NCI-H2227 treated with DMSO at 0.1 percent for 48 hours (cell line): ENCODE data around the gene PHF11.
"Not testable (repeated sequence)": the region's sequence is repeated elsewhere in the genome, so short reads cannot be mapped to it uniquely, and the experiment has no call there.

Experiments used
- DNase-seq: peaks from one replicate; lab custom pipeline; 2025; lab: John Stamatoyannopoulos, UW

Gene PHF11

GRCh38 chr13:49495783-49496762 is at the start of gene PHF11:
TSS of gene PHF11 (plus strand) at chr13:49495953. CDS start at chr13:49496002, 49 bp downstream.
- no peak for DNase-seq

GRCh38 chr13:49446473-49446872 is 49.3 kb upstream of the PHF11 start:
- DNase-seq, result no peak

- no peak for DNase-seq
Measured at GRCh38 chr13:49448753-49449152, 47.0 kb upstream of the PHF11 start.

- DNase-seq, result no peak
Measured at GRCh38 chr13:49450105-49450819, 45.5 kb upstream of the PHF11 start.

GRCh38 chr13:49452725-49453457 is 42.9 kb upstream of the PHF11 start:
- no peak for DNase-seq

- no peak for DNase-seq
Measured at GRCh38 chr13:49453465-49453864, 42.3 kb upstream of the PHF11 start.

GRCh38 chr13:49454388-49455006 is 41.3 kb upstream of the PHF11 start:
- DNase-seq, result no peak

GRCh38 chr13:49455007-49455398 is 40.8 kb upstream of the PHF11 start:
- no peak for DNase-seq

GRCh38 chr13:49456156-49456555 is 39.6 kb upstream of the PHF11 start:
- DNase-seq, result no peak

- DNase-seq, result no peak
Measured at GRCh38 chr13:49457221-49457620, 38.5 kb upstream of the PHF11 start.

- DNase-seq, result no peak
Measured at GRCh38 chr13:49459580-49459979, 36.2 kb upstream of the PHF11 start.

- no peak for DNase-seq
Measured at GRCh38 chr13:49464085-49464484, 31.7 kb upstream of the PHF11 start.

GRCh38 chr13:49464621-49465325 is 31.0 kb upstream of the PHF11 start:
- no peak for DNase-seq

- no peak for DNase-seq
Measured at GRCh38 chr13:49466292-49466838, 29.4 kb upstream of the PHF11 start.

- no peak for DNase-seq
Measured at GRCh38 chr13:49472186-49472585, 23.6 kb upstream of the PHF11 start.

GRCh38 chr13:49476529-49476928 is 19.2 kb upstream of the PHF11 start:
- no peak for DNase-seq

GRCh38 chr13:49481788-49482187 is 14.0 kb upstream of the PHF11 start:
- no peak for DNase-seq

- DNase-seq, result no peak
Measured at GRCh38 chr13:49488563-49488962, 7.2 kb upstream of the PHF11 start.

GRCh38 chr13:49494645-49495044 is 1.1 kb upstream of the PHF11 start:
- no peak for DNase-seq

GRCh38 chr13:49496837-49497236 is 1.1 kb downstream of the PHF11 start:
- not testable (repeated sequence) for DNase-seq

GRCh38 chr13:49497272-49497671 is 1.5 kb downstream of the PHF11 start:
- no peak for DNase-seq
